ENCODE data around the gene TUBA3D.
"Not testable (repeated sequence)": the region's sequence is repeated elsewhere in the genome, so short reads cannot be mapped to it uniquely, and the experiment has no call there.

The TUBA3D gene

GRCh38 chr2:131475831-131476230 lies at the start of gene TUBA3D:
TUBA3D (plus strand) TSS chr2:131476119; CDS start chr2:131476200, 81 bp downstream.
- TF ChIP-seq CTCF (IDR thresholded peaks at IDR 0.05; ENCODE audit: low read depth, low read length, missing control alignments), result no peak
- DNase-seq (ENCODE audit: low read depth), result no peak
- H3K4me3 ChIP-seq (ENCODE audit: low read depth, low read length), result no peak within 1 kb of the TSS

DNA sequence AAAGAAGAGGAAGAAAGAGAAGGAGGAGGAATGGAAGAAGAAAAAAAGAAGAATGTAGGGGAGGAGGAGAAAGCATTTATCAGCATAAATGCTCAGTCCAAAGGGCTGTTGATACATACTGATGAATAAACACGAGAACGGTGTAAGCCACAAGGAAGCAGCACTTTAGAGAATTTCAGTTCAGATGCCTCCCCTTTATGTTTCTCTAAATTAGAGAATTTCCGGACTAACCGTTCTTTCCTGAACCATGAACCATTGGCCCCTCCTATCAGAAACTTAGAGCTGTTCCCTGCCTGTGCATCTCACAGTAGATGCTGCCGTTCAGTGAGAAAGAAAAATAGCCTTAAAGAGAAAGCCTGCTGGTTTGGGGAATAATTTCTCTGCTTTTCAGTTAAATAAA lies 49.2 kb upstream of the TUBA3D start:
- DNase-seq (ENCODE audit: low read depth), result no peak
- no peak for TF ChIP-seq CTCF (IDR thresholded peaks at IDR 0.05; ENCODE audit: low read depth, low read length, missing control alignments)
- H3K4me3 ChIP-seq (ENCODE audit: low read depth, low read length), result no peak overlapping the region

- TF ChIP-seq CTCF (IDR thresholded peaks at IDR 0.05; ENCODE audit: low read depth, low read length, missing control alignments), result no peak
- H3K4me3 ChIP-seq (ENCODE audit: low read depth, low read length), result no peak overlapping the region
- no peak for DNase-seq (ENCODE audit: low read depth)
These were observed 44.6 kb upstream of the TUBA3D start for GRCh38 chr2:131431336-131431735.

DNA sequence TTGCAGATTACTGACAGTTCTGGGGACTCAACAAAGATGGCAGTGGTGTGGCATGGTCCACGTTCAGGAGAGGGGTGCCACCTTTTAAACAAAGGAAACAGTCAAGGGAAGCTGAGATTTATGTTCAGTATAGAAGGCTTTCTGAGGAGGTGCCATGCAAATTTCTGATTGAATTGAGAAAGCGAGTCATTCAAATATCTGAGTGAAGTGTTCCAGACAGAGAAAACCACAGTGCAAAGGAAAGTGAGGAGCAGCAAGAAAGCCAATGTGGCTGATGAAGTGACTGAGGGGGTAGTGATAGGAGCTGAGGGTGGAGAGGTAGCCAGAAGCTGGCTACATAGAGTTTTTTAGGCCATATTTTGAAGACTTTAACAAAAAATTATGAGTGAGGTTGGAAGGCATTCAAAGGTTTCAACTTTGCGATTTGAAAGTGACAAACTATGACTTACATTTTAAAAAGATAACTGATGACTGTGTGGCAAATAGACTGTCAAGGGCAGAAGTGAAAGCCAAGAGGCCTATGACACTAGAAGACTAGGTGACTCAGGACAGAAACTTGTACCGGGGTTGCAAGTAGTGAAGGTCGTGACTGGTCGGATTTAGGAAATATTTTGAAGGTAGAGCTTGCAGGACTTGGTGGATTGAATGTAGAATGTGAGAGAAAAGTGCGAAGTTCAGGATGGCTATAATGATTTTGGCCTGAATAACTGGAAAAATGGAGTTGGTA lies 35.0 kb upstream of the TUBA3D start:
- H3K4me3 ChIP-seq (ENCODE audit: low read depth, low read length), result not testable (repeated sequence)
- DNase-seq (ENCODE audit: low read depth), result peak; percentile 38

DNA sequence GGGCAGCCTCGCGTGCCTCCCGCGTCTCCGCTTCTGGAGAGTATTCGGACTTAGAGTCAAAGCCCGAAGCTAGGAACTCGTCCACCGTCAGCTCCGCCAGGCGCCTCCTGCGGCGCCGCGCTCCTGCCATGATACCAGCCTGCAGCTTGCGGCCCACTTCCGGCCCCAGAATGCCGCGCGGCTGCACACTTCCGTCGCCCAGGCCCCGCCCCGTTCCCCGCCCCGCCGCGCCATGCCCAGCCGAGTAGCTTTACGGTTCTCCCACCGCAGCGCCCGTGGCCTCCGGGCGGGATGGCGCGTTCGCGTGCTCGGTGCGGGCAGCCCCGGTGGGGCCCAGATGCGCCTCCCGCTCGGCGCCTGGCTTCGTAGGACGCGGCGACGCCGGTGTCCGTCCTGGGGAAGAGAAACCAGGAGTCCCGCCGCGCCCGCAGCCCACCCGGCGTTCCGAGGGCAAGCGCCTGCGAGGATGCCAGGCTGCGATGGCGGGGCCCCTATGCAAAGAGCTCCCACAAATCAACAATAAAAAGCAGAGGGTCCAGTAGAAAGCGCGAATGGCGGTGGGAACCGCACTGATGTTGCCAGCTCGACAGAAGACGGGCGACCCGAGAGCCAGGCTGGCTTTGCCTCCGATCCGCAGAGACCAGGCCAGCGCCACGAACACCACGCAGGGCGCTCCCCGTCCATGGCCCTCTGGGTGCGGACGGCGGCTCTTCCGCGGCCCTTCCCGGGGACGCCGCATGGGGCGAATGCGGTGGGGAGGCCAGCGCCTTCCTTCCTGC lies 31.0 kb upstream of the TUBA3D start:
- not testable (repeated sequence) for DNase-seq (ENCODE audit: low read depth)

DNA sequence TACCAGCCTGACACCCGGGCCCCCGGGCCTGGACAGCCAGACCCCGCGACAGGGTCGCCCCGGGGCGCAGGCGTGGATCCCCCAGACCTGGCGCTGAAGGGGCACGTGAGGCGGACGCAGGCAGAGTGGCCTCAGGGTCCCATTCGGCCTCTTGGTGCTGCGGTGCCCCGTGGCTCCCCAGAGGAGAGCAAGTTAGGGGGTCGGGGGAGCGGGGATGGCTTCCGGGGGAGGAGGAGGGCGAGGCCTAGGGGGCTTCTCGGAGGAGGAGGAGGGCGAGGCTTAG lies 30.5 kb upstream of the TUBA3D start:
- not testable (repeated sequence) for H3K4me3 ChIP-seq (ENCODE audit: low read depth, low read length); DNase-seq (ENCODE audit: low read depth)

More for the DNA sequence above, 31.0 kb upstream of the TUBA3D start:
- H3K4me3 ChIP-seq (ENCODE audit: low read depth, low read length), result not testable (repeated sequence)

- no peak for DNase-seq (ENCODE audit: low read depth)
- no peak overlapping the region for H3K4me3 ChIP-seq (ENCODE audit: low read depth, low read length)
- TF ChIP-seq CTCF (IDR thresholded peaks at IDR 0.05; ENCODE audit: low read depth, low read length, missing control alignments), result no peak
These were observed 30.0 kb upstream of the TUBA3D start for GRCh38 chr2:131445896-131446295.

- not testable (repeated sequence) for H3K4me3 ChIP-seq (ENCODE audit: low read depth, low read length)
These were observed 27.9 kb upstream of the TUBA3D start for GRCh38 chr2:131447981-131448380.

DNA sequence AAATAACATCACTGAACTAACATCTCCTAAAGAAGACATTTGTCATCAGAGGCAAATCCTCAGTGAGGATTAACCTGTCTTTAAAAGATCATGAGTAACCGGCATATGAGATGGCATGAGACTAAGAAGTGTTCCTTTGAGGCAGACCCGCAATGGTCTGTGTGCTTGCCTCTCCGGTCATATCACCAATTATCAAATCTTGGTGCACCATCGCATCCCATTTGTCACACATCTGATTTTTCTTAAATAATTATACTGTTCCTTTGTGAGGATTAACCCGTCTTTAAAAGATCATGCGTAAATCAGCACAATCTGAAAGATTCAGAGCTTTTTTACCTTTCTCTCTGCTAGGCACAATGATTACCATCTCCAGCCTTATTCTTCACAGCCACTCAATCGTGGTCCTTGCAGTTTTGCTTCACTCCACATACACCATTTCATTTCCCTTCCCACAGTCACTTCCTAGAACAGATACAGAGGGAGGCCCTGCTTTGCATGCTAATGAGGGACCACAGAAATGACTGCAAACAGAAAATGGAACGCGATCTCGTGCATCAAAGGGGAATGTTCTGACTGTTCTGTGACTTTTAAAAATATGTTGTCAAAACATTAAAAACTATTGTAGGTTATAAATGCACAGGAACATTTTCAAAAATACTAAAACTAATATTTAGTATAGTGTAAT lies 24.5 kb upstream of the TUBA3D start:
- H3K4me3 ChIP-seq (ENCODE audit: low read depth, low read length); DNase-seq (ENCODE audit: low read depth): not testable (repeated sequence)

More at GRCh38 chr2:131447981-131448380, 27.9 kb upstream of the TUBA3D start:
- DNase-seq (ENCODE audit: low read depth), result not testable (repeated sequence)

GRCh38 chr2:131454914-131455313 lies 21.0 kb upstream of the TUBA3D start:
- not testable (repeated sequence) for DNase-seq (ENCODE audit: low read depth); H3K4me3 ChIP-seq (ENCODE audit: low read depth, low read length)

DNA sequence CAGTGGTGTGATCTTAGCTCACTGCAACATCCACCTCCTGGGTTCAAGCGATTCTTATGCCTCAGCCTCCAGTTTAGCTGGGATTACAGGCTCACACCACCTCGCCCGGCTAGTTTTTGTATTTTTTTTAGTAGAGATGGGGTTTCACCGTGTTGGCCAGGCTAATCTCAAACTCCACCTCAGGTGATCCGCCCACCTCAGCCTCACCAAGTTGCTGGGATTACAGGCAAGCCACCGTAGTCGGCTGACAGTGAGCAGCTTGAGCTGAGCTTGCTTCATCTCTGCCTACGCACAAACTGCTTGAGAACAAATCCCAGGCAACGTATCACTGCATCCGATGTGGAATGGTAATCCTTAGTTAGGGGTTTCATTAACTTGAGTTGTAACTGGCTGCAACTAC lies 8.2 kb upstream of the TUBA3D start:
- DNase-seq (ENCODE audit: low read depth); H3K4me3 ChIP-seq (ENCODE audit: low read depth, low read length): not testable (repeated sequence)

- not testable (repeated sequence) for H3K4me3 ChIP-seq (ENCODE audit: low read depth, low read length); DNase-seq (ENCODE audit: low read depth)
These were observed 5.0 kb upstream of the TUBA3D start for GRCh38 chr2:131470944-131471343.

GRCh38 chr2:131471624-131472023 lies 4.3 kb upstream of the TUBA3D start:
- DNase-seq (ENCODE audit: low read depth); H3K4me3 ChIP-seq (ENCODE audit: low read depth, low read length): not testable (repeated sequence)

DNA sequence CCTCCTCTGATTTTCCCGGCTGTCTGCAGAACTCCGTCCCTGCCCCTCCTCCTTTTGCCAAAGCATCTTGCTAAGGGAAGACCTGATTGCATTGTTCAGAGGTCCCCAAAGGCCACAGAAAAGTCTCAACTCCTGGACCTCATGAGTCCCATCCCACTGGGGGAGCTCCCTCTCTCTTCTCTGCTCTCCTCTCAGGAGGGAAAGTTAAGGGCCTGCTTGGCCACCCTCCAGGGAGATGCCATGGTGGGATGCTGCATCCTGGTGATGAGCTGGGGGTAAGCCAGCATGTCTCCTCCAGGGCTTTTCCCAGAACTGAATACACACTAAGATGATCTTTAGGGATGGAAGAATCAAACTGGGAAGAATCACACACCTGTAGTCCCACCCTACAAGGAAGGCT lies 2.7 kb upstream of the TUBA3D start:
- DNase-seq (ENCODE audit: low read depth); H3K4me3 ChIP-seq (ENCODE audit: low read depth, low read length): not testable (repeated sequence)

All from GM12864 (cell line).